Measurements from ENCODE around the gene MKNK2. TPM values are rescaled to one million over a fixed set of nuclear protein-coding genes. Genes with fewer than 3 reads are reported as not detected.

MKNK2 gene
- total RNA-seq (100 to 1,000 TPM; 107 to 333 TPM), polyA plus RNA-seq (100 to 1,000 TPM; 132 to 189 TPM)
- long read RNA-seq, donor 1, transcript MKNK2-201 (14 exons, 3,774 nt) = major isoform, 8 of 20 reads
- long read RNA-seq, donor 1, transcript MKNK2-202 (14 exons, 1,744 nt) = minor isoform, 6 of 20 reads
- long read RNA-seq, donor 1, partial matches to known transcripts = 0 of 20 reads
- long read RNA-seq, donor 1, other reads (novel, unspliced or antisense) = 5 of 20 reads
- long read RNA-seq, donor 2, partial matches to known transcripts = 0 of 4 reads
- long read RNA-seq, donor 2, other reads (novel, unspliced or antisense) = 0 of 4 reads
- long read RNA-seq, donor 3, partial matches to known transcripts = 0 of 3 reads
- long read RNA-seq, donor 3, other reads (novel, unspliced or antisense) = 0 of 3 reads
- long read RNA-seq, donor 4, partial matches to known transcripts = 0 of 7 reads
- long read RNA-seq, donor 4, other reads (novel, unspliced or antisense) = 0 of 7 reads
- long read RNA-seq, donor 5, transcript MKNK2-202 (14 exons, 1,744 nt) = minor isoform, 7 of 24 reads
- long read RNA-seq, donor 5, transcript MKNK2-201 (14 exons, 3,774 nt) = major isoform, 14 of 24 reads
- long read RNA-seq, donor 5, partial matches to known transcripts = 0 of 24 reads
- long read RNA-seq, donor 5, other reads (novel, unspliced or antisense) = 0 of 24 reads

DNA sequence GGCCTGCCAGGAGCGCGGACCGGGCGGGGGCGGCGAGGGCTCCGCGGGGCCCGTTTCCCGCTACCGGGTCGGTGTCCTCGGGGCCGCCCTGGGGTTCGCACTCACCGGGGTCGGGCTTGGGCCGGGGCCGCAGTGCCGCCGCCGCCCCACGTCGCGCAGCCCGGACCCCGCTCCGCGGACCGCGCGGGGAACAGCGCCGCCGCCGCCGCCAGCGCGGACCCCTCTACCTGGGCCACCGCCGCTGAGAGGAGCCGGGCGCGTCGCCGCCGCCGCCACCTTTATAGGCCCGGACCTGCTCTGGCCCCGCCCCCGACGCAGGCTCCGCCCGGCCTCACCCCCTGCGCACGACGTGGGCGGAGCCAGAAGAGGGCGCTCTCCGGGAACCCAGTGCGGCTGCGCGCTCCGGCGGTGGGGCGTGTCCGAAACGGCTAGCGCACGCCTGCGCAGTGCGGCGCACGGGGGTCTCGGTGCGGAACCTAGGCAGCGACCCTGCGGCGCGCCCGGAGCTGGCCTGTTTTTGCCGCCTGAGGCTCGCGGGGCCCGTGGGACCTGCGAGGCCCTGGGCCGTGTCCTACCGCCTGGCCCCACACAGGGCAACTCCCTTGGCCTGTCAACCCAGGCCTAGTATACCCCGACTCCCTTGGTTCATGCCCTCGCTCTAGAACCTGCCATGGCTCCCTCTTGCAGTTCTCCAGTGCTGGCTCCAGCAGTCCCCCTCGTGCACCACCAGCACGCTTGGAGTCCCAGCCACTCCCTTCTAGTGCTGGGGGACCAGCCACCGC, at the start of gene MKNK2:
Gene MKNK2, minus strand, starts transcription at position 254 of the 782 bp plus-strand sequence. CDS start 393 bp downstream, outside the sequence.
- peak; percentile 94 to 95 (median 94) for DNase-seq
- Histone ChIP-seq H3K36me3 (ENCODE audit: control insufficient read depth in 4 of 4, insufficient read depth in 4 of 4, low read length in 4 of 4) (peaks cover 0 to 26% (median 8%) of the 10 kb centered on the region in 4 donors), H3K27me3 (ENCODE audit: control insufficient read depth in 3 of 3, insufficient read depth in 3 of 3, low read length in 2 of 3) (no peaks in the 10 kb centered on the region), H3K9me3 (ENCODE audit: control insufficient read depth in 4 of 4, insufficient read depth in 3 of 4, low read length in 3 of 4) (no peaks in the 10 kb centered on the region), H3K9ac (ENCODE audit: insufficient read depth in 1 of 2, low read length in 2 of 2) (peak within 1 kb of the TSS; percentile 37 to 75), H3K4me3 (peak within 1 kb of the TSS; percentile 89), H3K4me1 (ENCODE audit: control insufficient read depth in 5 of 5, insufficient read depth in 5 of 5, low read length in 5 of 5) (peaks cover 13 to 52% (median 33%) of the 10 kb centered on the region in 5 donors), H3K27ac (ENCODE audit: low read depth in 1 of 2, low read length in 1 of 2) (peak within 1 kb of the TSS; percentile 96 to 97)
- 2 to 5% methylated on average over 49 to 93 of the region's 93 CpGs for WGBS, 2 donors
- TF ChIP-seq, protein P1, sequence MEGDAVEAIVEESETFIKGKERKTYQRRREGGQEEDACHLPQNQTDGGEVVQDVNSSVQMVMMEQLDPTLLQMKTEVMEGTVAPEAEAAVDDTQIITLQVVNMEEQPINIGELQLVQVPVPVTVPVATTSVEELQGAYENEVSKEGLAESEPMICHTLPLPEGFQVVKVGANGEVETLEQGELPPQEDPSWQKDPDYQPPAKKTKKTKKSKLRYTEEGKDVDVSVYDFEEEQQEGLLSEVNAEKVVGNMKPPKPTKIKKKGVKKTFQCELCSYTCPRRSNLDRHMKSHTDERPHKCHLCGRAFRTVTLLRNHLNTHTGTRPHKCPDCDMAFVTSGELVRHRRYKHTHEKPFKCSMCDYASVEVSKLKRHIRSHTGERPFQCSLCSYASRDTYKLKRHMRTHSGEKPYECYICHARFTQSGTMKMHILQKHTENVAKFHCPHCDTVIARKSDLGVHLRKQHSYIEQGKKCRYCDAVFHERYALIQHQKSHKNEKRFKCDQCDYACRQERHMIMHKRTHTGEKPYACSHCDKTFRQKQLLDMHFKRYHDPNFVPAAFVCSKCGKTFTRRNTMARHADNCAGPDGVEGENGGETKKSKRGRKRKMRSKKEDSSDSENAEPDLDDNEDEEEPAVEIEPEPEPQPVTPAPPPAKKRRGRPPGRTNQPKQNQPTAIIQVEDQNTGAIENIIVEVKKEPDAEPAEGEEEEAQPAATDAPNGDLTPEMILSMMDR (IDR thresholded peaks at IDR 0.05; ENCODE audit: control extremely low read depth, extremely low read depth) = peak; percentile 52
- peak; percentile 69 for ATAC-seq (ENCODE audit: insufficient read depth, low FRiP score)

DNA sequence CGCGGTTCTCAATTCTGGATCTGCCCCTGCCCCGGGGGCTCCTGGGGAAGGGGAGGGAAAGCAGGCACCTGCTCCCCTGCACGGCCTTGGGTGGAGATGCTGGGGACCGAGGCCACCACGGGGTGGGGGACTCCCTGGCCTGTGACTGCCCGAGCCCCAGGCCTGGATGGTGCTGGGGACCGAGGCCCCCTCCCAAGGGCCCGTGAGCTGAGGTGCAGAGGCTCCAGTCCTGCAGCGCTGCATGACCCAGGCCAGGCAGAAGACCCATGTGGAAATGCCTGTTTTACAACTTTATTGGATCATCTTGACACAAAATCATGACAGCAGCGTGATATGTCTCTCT, 49.6 kb upstream of the MKNK2 start:
- WGBS, 2 donors = 93 to 95% methylated on average over 11 of the region's 11 CpGs
- no peaks in the 10 kb centered on the region for H3K27me3 ChIP-seq (ENCODE audit: control insufficient read depth in 3 of 3, insufficient read depth in 3 of 3, low read length in 2 of 3)
- H3K4me1 ChIP-seq (ENCODE audit: control insufficient read depth in 5 of 5, insufficient read depth in 5 of 5, low read length in 5 of 5) = peaks cover 0 to 7% (median 0%) of the 10 kb centered on the region in 5 donors
- H3K4me3 ChIP-seq = no peak overlapping the region
- H3K36me3 ChIP-seq (ENCODE audit: control insufficient read depth in 4 of 4, insufficient read depth in 4 of 4, low read length in 4 of 4) = peaks cover 2 to 46% (median 10%) of the 10 kb centered on the region in 4 donors
- ATAC-seq (ENCODE audit: insufficient read depth, low FRiP score) (no peak), DNase-seq (no peak)
- TF ChIP-seq, protein P1 (IDR thresholded peaks at IDR 0.05; ENCODE audit: control extremely low read depth, extremely low read depth) = no peak
- no peak overlapping the region for H3K9ac ChIP-seq (ENCODE audit: insufficient read depth in 1 of 2, low read length in 2 of 2)
- no peak overlapping the region for H3K27ac ChIP-seq (ENCODE audit: low read depth in 1 of 2, low read length in 1 of 2)
- peaks cover 0 to 2% (median 0%) of the 10 kb centered on the region in 4 donors for H3K9me3 ChIP-seq (ENCODE audit: control insufficient read depth in 4 of 4, insufficient read depth in 3 of 4, low read length in 3 of 4)

DNA sequence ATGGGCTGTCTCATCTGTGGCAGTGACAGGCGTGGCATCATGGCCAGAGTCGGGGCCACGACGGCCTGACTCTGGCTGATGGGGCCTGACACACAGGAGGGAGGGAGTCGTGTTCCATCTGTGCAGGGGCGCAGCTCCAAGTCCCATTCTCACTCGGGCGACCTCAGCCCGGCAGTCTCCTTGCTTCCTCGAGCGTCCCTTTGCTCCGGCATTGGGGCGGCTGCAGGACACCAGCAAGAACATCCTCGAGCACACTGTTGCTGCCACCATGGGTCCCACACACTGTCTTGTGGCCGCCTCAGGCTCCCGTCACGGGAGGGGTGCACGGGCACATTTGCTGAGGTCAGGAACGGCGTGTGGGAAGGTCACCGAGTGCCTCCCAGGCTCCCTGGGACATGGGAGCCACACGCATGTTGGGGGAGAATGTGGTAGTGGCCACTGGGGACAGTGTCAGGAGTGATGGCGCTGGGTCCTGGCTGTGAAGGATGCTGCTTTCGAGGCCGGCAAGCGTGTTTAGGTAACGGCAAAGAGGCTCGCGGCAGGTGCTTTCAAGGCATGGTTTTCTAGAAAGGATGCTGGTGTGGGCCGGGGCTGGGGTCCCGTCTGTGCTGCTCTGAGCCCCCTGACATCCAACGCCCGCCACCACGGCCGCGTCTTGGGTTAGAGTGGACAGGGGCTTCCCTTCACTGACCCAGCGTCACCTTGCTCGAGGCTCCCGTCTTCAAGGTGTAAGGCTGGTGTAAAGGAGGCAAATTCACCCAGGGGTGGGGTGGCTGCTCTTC, 49.1 kb upstream of the MKNK2 start:
- ATAC-seq (ENCODE audit: insufficient read depth, low FRiP score) = no peak
- Histone ChIP-seq H3K27me3 (ENCODE audit: control insufficient read depth in 3 of 3, insufficient read depth in 3 of 3, low read length in 2 of 3) (no peaks in the 10 kb centered on the region), H3K9me3 (ENCODE audit: control insufficient read depth in 4 of 4, insufficient read depth in 3 of 4, low read length in 3 of 4) (no peaks in the 10 kb centered on the region), H3K9ac (ENCODE audit: insufficient read depth in 1 of 2, low read length in 2 of 2) (no peak overlapping the region), H3K36me3 (ENCODE audit: control insufficient read depth in 4 of 4, insufficient read depth in 4 of 4, low read length in 4 of 4) (peaks cover 2 to 43% (median 7%) of the 10 kb centered on the region in 4 donors), H3K4me1 (ENCODE audit: control insufficient read depth in 5 of 5, insufficient read depth in 5 of 5, low read length in 5 of 5) (peaks cover 0 to 12% (median 0%) of the 10 kb centered on the region in 5 donors), H3K4me3 (no peak overlapping the region), H3K27ac (ENCODE audit: low read depth in 1 of 2, low read length in 1 of 2) (no peak overlapping the region)
- DNase-seq = no peak
- WGBS, 2 donors = 93 to 95% methylated on average over 39 of the region's 39 CpGs
- TF ChIP-seq, protein P1 (IDR thresholded peaks at IDR 0.05; ENCODE audit: control extremely low read depth, extremely low read depth) = no peak
